Neuronal stem cell (in vitro differentiated cells): ENCODE measurements around the gene MTM1.

Experiments used
- DNase-seq: peaks from one replicate; pipeline ENCODE4 v3.0.0-alpha.2; 2013; ENCODE audit warnings: low spot score
- H2AFZ ChIP-seq: one replicate; pipeline ENCODE4 v1.6.1; 2013; ENCODE audit warnings: mild to moderate bottlenecking, low read length, inconsistent platforms
- H2AK5ac ChIP-seq: 2 replicates; pipeline ENCODE4 v1.6.1; 2013; ENCODE audit warnings: low read depth, mild to moderate bottlenecking, inconsistent platforms, low read length, moderate library complexity, mixed read lengths
- H2BK120ac ChIP-seq: 2 replicates; pipeline ENCODE4 v1.6.1; 2013; ENCODE audit warnings: low read depth, mild to moderate bottlenecking, inconsistent platforms, low read length, moderate library complexity, mixed read lengths
- H2BK12ac ChIP-seq: one replicate; pipeline ENCODE4 v1.6.1; 2013; ENCODE audit warnings: low read length, inconsistent platforms
- H2BK15ac ChIP-seq: 2 replicates; pipeline ENCODE4 v1.6.1; 2013; ENCODE audit warnings: mild to moderate bottlenecking, low read length, inconsistent platforms, mixed read lengths
- H2BK5ac ChIP-seq: one replicate; pipeline ENCODE4 v1.6.1; 2013; ENCODE audit warnings: inconsistent platforms, mild to moderate bottlenecking, low read length, moderate library complexity
- H3K14ac ChIP-seq: one replicate; pipeline ENCODE4 v1.6.1; 2013; ENCODE audit warnings: low read length, inconsistent platforms
- H3K18ac ChIP-seq: 2 replicates; pipeline ENCODE4 v1.6.1; 2013; ENCODE audit warnings: low read length, inconsistent platforms
- H3K23ac ChIP-seq: 2 replicates; pipeline ENCODE4 v1.6.1; 2013; ENCODE audit warnings: low read depth, mild to moderate bottlenecking, mixed read lengths, low read length, inconsistent platforms; ENCODE audit not compliant: poor library complexity
- H3K27ac ChIP-seq: replicated peaks from 3 replicates; pipeline ENCODE4 v1.5.1; 2013; ENCODE audit warnings: low read length, inconsistent platforms
- H3K27me3 ChIP-seq, 3 experiments: 2 replicates each; pipeline ENCODE4 v1.6.1; 2013; ENCODE audit warnings: low read length in 3 of 3, mild to moderate bottlenecking in 2 of 3, inconsistent platforms in 1 of 3, low read depth in 1 of 3, mixed read lengths in 1 of 3, moderate library complexity in 1 of 3; ENCODE audit not compliant: control insufficient read depth in 3 of 3, insufficient read depth in 3 of 3
- H3K36me3 ChIP-seq, 2 donors: replicated peaks in 1 of 2; 2 replicates each; pipeline ENCODE4 v1.6.1; 2013; ENCODE audit warnings: low read length in 2 of 2; ENCODE audit not compliant: control insufficient read depth in 2 of 2, insufficient read depth in 2 of 2
- H3K4ac ChIP-seq: 2 replicates; pipeline ENCODE4 v1.6.1; 2013; ENCODE audit warnings: inconsistent platforms, mild to moderate bottlenecking, low read length, moderate library complexity
- H3K4me1 ChIP-seq, 2 donors: 1 replicate in 1 of 2; 2 replicates in 1 of 2; pipeline ENCODE4 v1.6.1; 2013; ENCODE audit warnings: low read length in 2 of 2, low read depth in 1 of 2; ENCODE audit not compliant: control insufficient read depth in 2 of 2, insufficient read depth in 1 of 2
- H3K4me2 ChIP-seq: one replicate; pipeline ENCODE4 v1.6.1; 2013; ENCODE audit warnings: mild to moderate bottlenecking, low read length, inconsistent platforms; ENCODE audit not compliant: insufficient read depth, poor library complexity, severe bottlenecking
- H3K4me3 ChIP-seq, 2 donors: 2 replicates each; pipeline ENCODE4 v1.5.1; 2013; ENCODE audit warnings: low read length in 2 of 2, mild to moderate bottlenecking in 2 of 2, inconsistent platforms in 1 of 2, moderate library complexity in 1 of 2
- H3K79me1 ChIP-seq: one replicate; pipeline ENCODE4 v1.6.1; 2013; ENCODE audit warnings: low read depth, mild to moderate bottlenecking, inconsistent platforms, low read length, moderate library complexity
- H3K9ac ChIP-seq: one replicate; pipeline ENCODE4 v1.6.1; 2013; ENCODE audit warnings: mild to moderate bottlenecking, low read depth, low read length, inconsistent platforms; ENCODE audit not compliant: poor library complexity
- H3K9me3 ChIP-seq, 2 donors: replicated peaks in 1 of 2; 2 replicates each; pipeline versions ENCODE3 to v1.6.1; 2013; ENCODE audit warnings: low read length in 2 of 2, mild to moderate bottlenecking in 2 of 2, inconsistent platforms in 1 of 2, low read depth in 1 of 2, mixed read lengths in 1 of 2, moderate library complexity in 1 of 2; ENCODE audit not compliant: control insufficient read depth in 2 of 2, insufficient read depth in 1 of 2
- H4K8ac ChIP-seq: one replicate; pipeline ENCODE4 v1.6.1; 2013; ENCODE audit warnings: low read depth, mild to moderate bottlenecking, inconsistent platforms, low read length, moderate library complexity
- H4K91ac ChIP-seq: one replicate; pipeline ENCODE4 v1.6.1; 2013; ENCODE audit warnings: low read length, low read depth, mild to moderate bottlenecking, inconsistent platforms; ENCODE audit not compliant: poor library complexity
- WGBS, 2 donors: extraction: QIAGEN DNeasy Blood & Tissue Kit; methylation state at CpG; one replicate each; pipeline ENCODE4 v1.1.7; 2013; ENCODE audit warnings: missing lambda C conversion rate in 2 of 2, mixed read lengths in 1 of 2; ENCODE audit not compliant: insufficient read length in 2 of 2, insufficient replicate concordance in 1 of 2; ENCODE audit errors: extremely low coverage in 2 of 2; 5-methylcytosine and 5-hydroxymethylcytosine counted together

MTM1 gene

GRCh38 chrX:150610043-150610442 is 41.6 kb downstream of the MTM1 start:
- no peak for DNase-seq
- no peak overlapping the region for H3K4me2 ChIP-seq
- no peak overlapping the region for H4K8ac ChIP-seq
- H3K79me1 ChIP-seq, result no peaks in the 10 kb centered on the region
- no peak overlapping the region for H2BK12ac ChIP-seq
- no peaks in the 10 kb centered on the region for H3K27me3 ChIP-seq
- no peak overlapping the region for H2BK15ac ChIP-seq
- no peaks in the 10 kb centered on the region for H3K4me1 ChIP-seq
- peaks cover 0 to 6% of the 10 kb centered on the region in 2 donors for H3K36me3 ChIP-seq
- no peak overlapping the region for H2BK120ac ChIP-seq
- H2BK5ac ChIP-seq, result no peak overlapping the region
- H3K27ac ChIP-seq, result no peak overlapping the region
- no peak overlapping the region for H3K4ac ChIP-seq
- H3K14ac ChIP-seq, result no peak overlapping the region
- no peak overlapping the region for H4K91ac ChIP-seq
- no peak overlapping the region for H3K18ac ChIP-seq
- H3K23ac ChIP-seq, result no peak overlapping the region
- no peak overlapping the region for H2AK5ac ChIP-seq
- H3K9me3 ChIP-seq, result no peaks in the 10 kb centered on the region
- H3K9ac ChIP-seq, result no peak overlapping the region
- no peak overlapping the region for H2AFZ ChIP-seq
- no peak overlapping the region for H3K4me3 ChIP-seq

- Histone ChIP-seq H3K36me3 (peaks cover 0 to 7% of the 10 kb centered on the region in 2 donors), H3K4me2 (no peak overlapping the region), H3K14ac (no peak overlapping the region), H2AFZ (no peak overlapping the region), H2AK5ac (no peak overlapping the region), H3K27ac (no peak overlapping the region), H3K4me3 (no peak overlapping the region), H3K9ac (no peak overlapping the region), H3K9me3 (no peaks in the 10 kb centered on the region), H2BK5ac (no peak overlapping the region), H3K79me1 (no peaks in the 10 kb centered on the region), H2BK15ac (no peak overlapping the region), H3K4me1 (no peaks in the 10 kb centered on the region), H3K18ac (no peak overlapping the region), H4K91ac (no peak overlapping the region), H2BK12ac (no peak overlapping the region), H3K27me3 (no peaks in the 10 kb centered on the region), H2BK120ac (no peak overlapping the region), H3K23ac (no peak overlapping the region), H3K4ac (no peak overlapping the region), H4K8ac (no peak overlapping the region)
- DNase-seq, result no peak
- no CpG with 5 or more reads among the region's 2 CpGs for WGBS, 2 donors
Measured at GRCh38 chrX:150610446-150610845, 42.0 kb downstream of the MTM1 start.

- DNase-seq, result no peak
Measured at GRCh38 chrX:150615356-150615755, 46.9 kb downstream of the MTM1 start.

DNA sequence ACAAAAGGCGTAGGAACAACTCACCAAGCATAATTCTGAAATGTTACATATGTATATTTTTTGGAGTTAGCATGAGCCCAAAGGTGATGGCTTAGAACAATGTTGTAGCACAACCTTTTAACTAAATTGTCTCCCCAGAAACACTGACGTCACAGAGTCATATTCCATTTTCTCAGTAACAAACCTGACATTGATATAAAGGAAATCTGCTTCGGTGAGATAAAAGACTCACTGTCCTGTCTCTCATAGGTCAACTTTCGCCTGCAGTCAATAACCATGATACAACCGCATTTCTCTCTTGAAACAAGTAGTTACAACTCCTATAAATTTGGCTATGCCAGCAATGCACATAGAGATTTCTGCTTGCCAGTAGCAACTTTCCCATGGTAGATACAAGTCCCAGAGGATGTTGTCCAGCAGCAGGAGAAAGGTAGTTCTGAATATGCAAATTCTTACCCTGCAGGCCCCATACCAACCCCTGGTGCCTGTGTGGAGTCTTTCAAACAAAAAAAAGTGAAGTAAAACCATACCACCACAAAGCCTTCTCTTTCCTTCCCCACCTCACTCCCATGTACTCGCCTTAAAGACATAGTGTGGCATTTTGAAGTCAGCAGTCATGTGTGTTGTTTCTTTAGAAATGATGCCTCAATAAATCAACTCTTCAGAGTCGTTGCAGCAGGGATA is 47.9 kb downstream of the MTM1 start:
- no peak overlapping the region for H4K91ac ChIP-seq
- H3K14ac ChIP-seq, result no peak overlapping the region
- peaks cover 0 to 23% of the 10 kb centered on the region in 2 donors for H3K36me3 ChIP-seq
- no peak overlapping the region for H3K4ac ChIP-seq
- no peak overlapping the region for H2BK15ac ChIP-seq
- H3K9me3 ChIP-seq, result no peaks in the 10 kb centered on the region
- no peak overlapping the region for H3K18ac ChIP-seq
- H3K27ac ChIP-seq, result no peak overlapping the region
- no peak overlapping the region for H3K23ac ChIP-seq
- no peak overlapping the region for H3K4me2 ChIP-seq
- no peak overlapping the region for H2AFZ ChIP-seq
- no peaks in the 10 kb centered on the region for H3K79me1 ChIP-seq
- WGBS, 2 donors, result no CpG with 5 or more reads among the region's 7 CpGs
- DNase-seq, result no peak
- no peak overlapping the region for H3K9ac ChIP-seq
- H2BK12ac ChIP-seq, result no peak overlapping the region
- no peaks in the 10 kb centered on the region for H3K27me3 ChIP-seq
- no peak overlapping the region for H2BK120ac ChIP-seq
- H3K4me1 ChIP-seq, result no peaks in the 10 kb centered on the region
- no peak overlapping the region for H2AK5ac ChIP-seq
- no peak overlapping the region for H4K8ac ChIP-seq
- no peak overlapping the region for H3K4me3 ChIP-seq
- no peak overlapping the region for H2BK5ac ChIP-seq

More at GRCh38 chrX:150615356-150615755, 46.9 kb downstream of the MTM1 start:
- Histone ChIP-seq H2BK5ac (no peak overlapping the region), H3K18ac (no peak overlapping the region), H3K27me3 (no peaks in the 10 kb centered on the region), H3K4me2 (no peak overlapping the region), H3K4me3 (no peak overlapping the region), H3K27ac (no peak overlapping the region), H2AFZ (no peak overlapping the region), H2AK5ac (no peak overlapping the region), H3K14ac (no peak overlapping the region), H2BK120ac (no peak overlapping the region), H3K36me3 (peaks cover 0 to 20% of the 10 kb centered on the region in 2 donors), H2BK12ac (no peak overlapping the region), H3K4me1 (no peaks in the 10 kb centered on the region), H2BK15ac (no peak overlapping the region), H3K9ac (no peak overlapping the region), H4K8ac (no peak overlapping the region), H3K23ac (no peak overlapping the region), H3K79me1 (no peaks in the 10 kb centered on the region), H3K9me3 (no peaks in the 10 kb centered on the region), H3K4ac (no peak overlapping the region), H4K91ac (no peak overlapping the region)
- WGBS, 2 donors, result no CpG with 5 or more reads among the region's 4 CpGs
